Ureter (tissue), 1 donor: ENCODE measurements around the gene SRRM5. TPM values are rescaled to one million over a fixed set of nuclear protein-coding genes. Genes with fewer than 3 reads are reported as not detected.
"Not testable (repeated sequence)": the region's sequence is repeated elsewhere in the genome, so short reads cannot be mapped to it uniquely, and the experiment has no call there.

ENCODE experiments used
- DNase-seq: peaks from one replicate; pipeline ENCODE4 v3.0.0-alpha.2; 2020; ENCODE audit warnings: low spot score
- total RNA-seq: library from RNA; stranded (reverse); gene quantifications from one replicate; pipeline ENCODE4 v1.2.4, GENCODE V29; 2023
- donor health status: DM: yes; HTN: yes; CAD: no.

The SRRM5 gene
- total RNA-seq, 1 donor from 2014 or later: 1.0 TPM

DNA sequence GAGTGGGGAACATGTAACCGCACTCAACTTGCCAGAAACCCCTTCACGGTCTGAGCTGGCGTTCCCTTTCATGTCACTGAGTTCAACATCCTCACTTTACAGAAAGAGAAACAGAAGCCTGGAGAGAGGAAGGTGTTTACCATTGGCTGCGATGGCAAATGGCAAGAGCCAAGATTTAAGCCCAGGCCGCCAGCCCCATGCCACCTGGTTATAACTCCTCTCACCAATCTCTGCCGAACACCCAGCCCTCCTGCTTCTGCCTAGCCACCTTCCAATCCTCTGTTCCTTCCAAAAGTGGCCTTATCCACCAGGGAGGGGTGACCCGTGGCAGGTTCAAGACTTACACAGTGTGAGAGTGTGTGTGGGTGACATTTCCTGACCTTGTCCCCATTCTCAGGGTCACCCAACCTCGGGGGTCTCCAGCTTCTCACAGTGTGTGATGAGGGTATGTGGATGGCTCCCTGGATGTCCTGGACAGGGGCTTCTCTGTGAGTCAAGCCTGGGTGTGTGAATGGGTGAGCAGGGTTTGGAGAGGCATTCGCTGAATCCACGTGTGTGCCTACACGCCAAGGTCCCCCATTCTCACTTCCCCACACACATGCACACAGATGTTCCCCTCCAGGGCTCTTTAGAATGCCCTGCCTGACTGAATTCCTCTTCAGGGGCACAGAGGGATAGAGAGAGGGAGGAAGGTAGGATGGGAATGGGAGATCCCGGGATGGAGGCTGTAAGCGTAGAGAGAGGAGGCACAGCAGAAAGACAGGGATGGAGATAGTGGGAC, 26.5 kb downstream of the SRRM5 start:
- no peak for DNase-seq

DNA sequence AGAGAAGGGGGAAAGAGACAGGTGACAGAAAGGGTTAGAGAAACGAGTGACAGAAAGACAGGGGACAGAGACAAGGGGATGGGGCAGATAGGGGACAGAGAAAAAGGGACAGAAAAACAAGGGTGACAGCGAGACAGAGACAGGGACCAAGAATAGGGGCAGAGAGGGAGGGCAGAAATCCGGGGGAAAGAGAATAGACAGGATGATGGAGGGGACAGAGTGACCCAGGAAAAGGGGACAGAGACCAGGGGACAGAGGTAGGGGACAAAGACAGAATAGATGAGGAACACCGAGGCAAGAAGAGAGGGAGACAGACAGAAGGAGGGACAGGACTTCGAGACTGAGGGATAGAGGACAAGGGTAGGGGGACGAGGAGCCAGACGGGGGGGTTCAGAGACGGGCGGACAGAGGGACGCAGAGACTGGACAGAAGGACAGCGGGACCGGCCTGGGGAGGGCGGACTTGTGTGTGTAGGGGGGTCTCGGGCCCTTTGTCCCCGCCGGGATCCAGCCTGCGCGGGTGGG, 27.2 kb downstream of the SRRM5 start:
- no peak for DNase-seq

- DNase-seq: no peak
Observed at GRCh38 chr19:43639519-43640423, 27.9 kb downstream of the SRRM5 start, which contains the start of gene CADM4. Gene CADM4 (minus strand): TSS chr19:43639850. CDS start chr19:43639790, 60 bp downstream.

DNA sequence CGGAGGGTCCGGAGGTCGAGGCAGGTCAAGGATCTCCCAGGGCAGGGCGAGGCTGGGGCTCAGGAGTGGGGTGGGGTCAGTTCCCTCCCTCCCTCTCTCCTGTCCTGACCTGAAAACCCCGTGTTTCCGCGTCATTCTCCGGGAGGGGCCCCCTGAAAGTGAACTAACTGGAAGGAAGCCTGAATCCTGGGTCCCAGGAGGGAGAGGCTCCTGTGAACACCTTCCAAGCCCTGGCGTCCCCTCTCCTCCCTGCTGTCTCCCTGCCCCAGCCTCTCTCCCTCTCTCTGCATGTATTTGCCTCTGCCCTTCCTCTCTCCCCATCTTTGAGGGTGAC, 28.5 kb downstream of the SRRM5 start:
- no peak for DNase-seq

DNA sequence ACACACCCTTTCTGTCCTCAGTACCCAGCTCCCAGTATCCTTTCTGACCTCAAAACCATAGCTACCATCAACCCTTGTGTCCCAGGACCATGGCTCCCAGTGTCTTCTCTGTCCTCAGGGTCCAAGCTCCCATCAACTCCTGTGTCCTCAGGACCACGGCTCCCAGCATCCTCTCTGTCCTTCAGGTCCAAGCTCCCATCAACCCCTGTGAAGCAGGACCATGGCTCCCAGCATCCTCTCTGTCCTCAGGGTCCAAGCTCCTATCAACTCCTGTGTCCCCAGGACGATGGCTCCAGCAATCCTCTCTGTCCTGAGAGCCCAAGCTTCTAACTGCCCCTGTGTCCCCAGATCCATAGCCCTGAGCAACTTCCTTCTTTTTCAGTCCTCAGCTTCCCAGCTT, 29.4 kb downstream of the SRRM5 start:
- DNase-seq: no peak

- DNase-seq: no peak
Observed at GRCh38 chr19:43642531-43642930, 30.6 kb downstream of the SRRM5 start.

DNA sequence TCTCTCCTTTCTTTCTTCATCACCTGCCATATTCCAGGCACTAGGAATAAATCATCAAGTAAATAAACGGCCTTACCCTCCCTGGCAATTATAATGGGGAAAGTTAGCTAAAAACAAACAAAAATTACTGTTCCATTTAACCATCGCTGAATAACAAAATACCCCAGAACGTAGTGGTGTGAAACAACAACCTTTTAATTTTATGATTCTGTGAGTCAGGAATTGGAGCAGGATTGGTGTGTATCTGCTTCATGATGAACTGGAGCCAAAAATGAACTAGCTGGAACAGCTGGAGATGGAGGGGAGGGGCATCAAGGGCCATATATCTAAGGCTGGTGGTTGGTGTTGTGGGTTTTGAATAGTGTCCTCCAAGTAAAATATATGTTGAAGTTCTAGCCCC, 31.4 kb downstream of the SRRM5 start:
- DNase-seq: no peak

DNA sequence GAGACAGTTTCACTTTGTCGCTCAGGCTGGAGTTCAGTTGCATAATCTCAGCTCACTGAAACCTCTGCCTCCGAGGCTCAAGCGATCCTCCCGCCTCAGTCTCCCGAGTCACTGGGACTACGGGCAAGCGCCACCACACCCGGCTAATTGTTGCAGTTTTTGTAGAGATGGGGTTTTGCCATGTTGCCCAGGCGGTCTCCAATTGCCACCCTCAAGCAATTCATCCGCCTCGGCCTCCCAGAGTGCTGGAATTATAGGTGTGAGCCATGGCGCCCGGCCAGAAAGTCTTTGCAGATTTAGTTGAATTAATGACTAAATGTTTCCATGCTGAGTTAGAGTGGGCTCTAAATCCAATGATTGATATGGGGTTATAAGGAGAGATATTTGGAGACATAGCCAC, 32.3 kb downstream of the SRRM5 start:
- DNase-seq: no peak

DNA sequence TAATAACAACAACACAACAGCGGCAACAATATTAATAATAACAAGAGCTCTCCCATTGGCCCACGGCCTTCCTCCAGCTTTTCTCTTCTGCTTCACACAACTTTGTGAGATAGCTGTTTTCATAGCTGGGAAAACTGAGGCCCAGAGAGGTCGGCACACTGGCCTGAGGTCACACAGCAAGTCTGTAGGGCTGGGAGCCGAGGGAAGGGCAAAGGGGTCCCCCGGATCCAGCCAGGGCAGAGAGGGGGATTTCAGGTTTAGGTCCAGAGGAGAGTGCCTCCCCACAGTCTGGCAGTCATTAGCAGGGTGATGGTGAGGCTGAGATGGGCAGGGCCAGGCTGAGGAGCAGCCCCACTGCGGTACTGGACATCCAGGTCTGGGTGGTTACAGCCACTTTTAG, 36.7 kb downstream of the SRRM5 start:
- DNase-seq: no peak

GRCh38 chr19:43649514-43649913, 37.6 kb downstream of the SRRM5 start:
- DNase-seq: no peak

GRCh38 chr19:43650276-43650675, 38.4 kb downstream of the SRRM5 start:
- DNase-seq: not testable (repeated sequence)

DNA sequence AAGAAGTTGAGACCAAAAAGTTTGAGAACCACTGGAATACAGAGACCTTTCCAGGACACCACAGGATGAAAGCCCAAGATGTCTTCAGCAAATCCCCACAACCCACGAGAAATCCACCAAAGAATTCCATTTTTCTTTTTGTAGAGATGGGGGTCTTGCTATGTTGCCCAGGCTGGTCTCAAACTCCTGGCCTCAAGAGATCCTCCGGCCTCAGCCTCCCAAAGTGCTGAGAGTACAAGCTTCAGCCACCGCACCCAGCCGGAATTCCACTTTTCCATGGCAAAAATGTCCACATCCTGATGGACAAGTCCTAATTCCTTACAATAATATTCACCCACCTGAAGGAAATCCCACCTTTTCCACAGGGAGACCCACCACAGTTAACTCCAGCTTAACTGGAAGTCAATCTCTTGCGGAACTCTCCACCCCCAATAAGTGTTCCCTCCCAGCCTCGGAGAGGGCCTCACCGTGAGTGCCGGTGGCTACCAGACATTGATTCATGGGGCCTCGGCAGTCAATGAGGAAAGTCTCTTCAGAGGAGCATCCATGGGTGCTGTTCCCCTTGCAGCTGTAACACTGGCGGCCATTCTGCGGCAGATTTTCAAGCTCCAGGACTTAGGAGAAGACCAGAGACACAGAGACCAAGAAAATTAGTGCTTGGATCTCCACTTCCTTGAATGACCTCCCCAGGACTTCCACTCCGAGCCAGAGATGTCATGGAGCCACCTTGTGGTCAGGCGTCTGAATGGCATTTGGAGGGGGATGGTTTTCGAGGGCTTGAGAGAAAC, 40.1 kb downstream of the SRRM5 start:
- peak; percentile 64 for DNase-seq

GRCh38 chr19:43652546-43652874, 40.6 kb downstream of the SRRM5 start:
- DNase-seq: no peak

GRCh38 chr19:43656436-43656835, 44.5 kb downstream of the SRRM5 start:
- no peak for DNase-seq

GRCh38 chr19:43658001-43658400, 46.1 kb downstream of the SRRM5 start:
- DNase-seq: no peak

- DNase-seq: no peak
Observed at GRCh38 chr19:43658494-43658893, 46.6 kb downstream of the SRRM5 start.

DNA sequence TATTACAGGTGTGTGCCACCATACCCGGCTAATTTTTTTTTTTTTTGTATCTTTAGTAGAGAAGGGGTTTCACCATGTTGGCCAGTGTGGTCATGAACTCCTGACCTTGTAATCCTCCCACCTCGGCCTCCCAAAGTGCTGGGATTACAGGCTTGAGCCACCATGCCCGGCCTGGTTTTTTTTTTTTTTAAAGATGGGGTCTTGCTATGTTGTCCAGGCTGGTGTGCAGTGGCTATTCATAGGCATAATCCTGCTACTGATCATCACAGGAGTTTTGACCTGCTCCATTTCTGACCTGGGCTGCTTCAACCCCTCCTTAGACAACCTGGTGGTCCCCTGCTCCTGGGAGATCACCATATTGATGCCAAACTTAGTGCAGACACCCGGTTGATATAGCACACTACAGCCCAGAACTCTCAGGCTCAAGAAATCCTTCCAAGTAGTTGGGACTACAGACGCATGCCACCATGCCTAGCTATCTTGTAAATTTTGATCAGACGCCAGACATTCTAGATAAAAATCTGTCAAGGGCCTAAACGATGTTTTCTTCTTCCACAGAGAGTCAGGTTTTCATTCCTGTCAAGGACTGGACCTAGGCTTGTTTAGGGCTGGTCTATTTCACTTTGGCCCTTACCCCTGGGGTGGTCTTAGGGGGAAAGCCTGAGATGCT, 48.5 kb downstream of the SRRM5 start:
- DNase-seq: no peak

DNA sequence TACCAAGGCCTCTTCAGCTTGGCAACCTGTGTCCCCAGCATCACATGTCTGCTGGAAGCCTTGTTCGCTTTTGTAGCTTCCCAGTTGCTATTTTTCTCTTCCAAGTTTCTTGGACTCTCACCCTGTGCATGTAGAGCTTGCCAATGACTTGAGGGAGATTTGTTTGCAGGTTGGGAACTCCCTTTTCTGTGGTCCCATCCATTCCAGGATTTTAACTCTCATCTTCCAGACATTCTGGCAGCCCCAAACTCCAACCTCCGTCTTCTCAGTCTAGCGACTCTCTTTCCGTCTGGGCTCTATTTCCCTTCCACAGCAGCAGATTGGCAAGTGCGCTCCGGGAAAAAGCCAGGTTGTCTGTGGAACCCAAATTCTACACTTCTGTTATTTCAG, 49.1 kb downstream of the SRRM5 start:
- no peak for DNase-seq

GRCh38 chr19:43662487-43662886, 50.6 kb downstream of the SRRM5 start:
- DNase-seq: no peak

DNA sequence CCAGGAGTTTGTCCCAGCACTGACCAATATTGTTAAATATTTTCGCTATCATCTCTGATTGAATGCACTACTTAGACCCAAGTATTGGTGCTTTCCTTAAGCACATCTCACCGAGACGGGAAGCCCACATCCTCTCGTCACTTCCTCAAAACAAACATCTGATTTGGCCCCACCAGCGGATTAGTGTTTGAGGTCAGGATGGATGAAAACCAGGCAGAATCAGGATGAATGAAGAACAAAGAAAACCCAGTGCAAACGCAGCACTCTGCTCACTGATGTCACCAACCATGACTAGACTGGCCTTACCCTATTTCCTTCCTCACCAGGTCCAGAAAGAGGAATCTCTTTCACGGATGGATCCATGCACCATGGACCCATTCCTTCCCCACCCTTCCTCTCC, 52.1 kb downstream of the SRRM5 start:
- no peak for DNase-seq
